IMR-90 (cell line): ENCODE results near the gene ZNF37A. TPM values are rescaled to one million over a fixed set of nuclear protein-coding genes. Genes with fewer than 3 reads are reported as not detected.

Source experiments
- ATAC-seq: fragments of 200-7000 bp; cut with Tn5 transposase; 2 replicates; pipeline ENCODE4 v1.9.1; 2020; ENCODE audit warnings: low read depth, mild to moderate bottlenecking, moderate library complexity
- BruUV-seq: library from RNA; stranded (reverse); fragments of 400-500 nt; replicated peaks from 2 replicates; lab custom pipeline; 2021; lab: Mats Ljungman, UMichigan
- CTCF ChIA-PET: fragments of 300-600 bp; formaldehyde crosslinking; extraction: SDS; loops from one replicate; lab custom pipeline; 2021; ENCODE audit warnings: antibody characterized with exemption; lab: Yijun Ruan, JAX
- POLR2A ChIA-PET: fragments of 300-600 bp; sonication (Branson Sonifier 250); formaldehyde crosslinking; loops from one replicate; lab custom pipeline; 2022; ENCODE audit warnings: antibody characterized with exemption; ENCODE audit not compliant: unreplicated experiment; lab: Charles Lee
- DNase-seq: peaks from one replicate; pipeline ENCODE4 v3.0.0; 2013
- H2AFZ ChIP-seq: replicated peaks from 2 replicates; pipeline ENCODE3; 2013; ENCODE audit warnings: low read length, mild to moderate bottlenecking; ENCODE audit not compliant: poor library complexity
- H2AK5ac ChIP-seq: 2 replicates; pipeline ENCODE4 v1.6.1; 2013; ENCODE audit warnings: low read depth, low read length, inconsistent platforms
- H2AK9ac ChIP-seq: replicated peaks from 2 replicates; pipeline ENCODE3; 2013; ENCODE audit warnings: mild to moderate bottlenecking, low read depth, low read length, moderate library complexity; ENCODE audit not compliant: poor library complexity
- H2BK120ac ChIP-seq: 2 replicates; pipeline ENCODE4 v1.6.1; 2013; ENCODE audit warnings: low read depth, low read length, inconsistent platforms
- H2BK15ac ChIP-seq: 3 replicates; pipeline ENCODE4 v1.6.1; 2013; ENCODE audit warnings: low read depth, low read length, inconsistent platforms
- H2BK20ac ChIP-seq: 2 replicates; pipeline ENCODE4 v1.6.1; 2013; ENCODE audit warnings: low read depth, mild to moderate bottlenecking, inconsistent platforms, low read length, moderate library complexity
- H2BK5ac ChIP-seq: 2 replicates; pipeline ENCODE4 v1.6.1; 2013; ENCODE audit warnings: mild to moderate bottlenecking, low read depth, low read length, inconsistent platforms; ENCODE audit not compliant: poor library complexity, severe bottlenecking
- H3K14ac ChIP-seq: replicated peaks from 2 replicates; pipeline ENCODE4 v1.6.1; 2013; ENCODE audit warnings: low read depth, low read length, inconsistent platforms
- H3K18ac ChIP-seq: 2 replicates; pipeline ENCODE4 v1.6.1; 2013; ENCODE audit warnings: low read depth, low read length, control low read depth
- H3K23ac ChIP-seq: 2 replicates; pipeline ENCODE4 v1.6.1; 2013; ENCODE audit warnings: low read depth, low read length, inconsistent platforms
- H3K27ac ChIP-seq: 2 replicates; pipeline ENCODE4 v1.5.1; 2013; ENCODE audit warnings: mild to moderate bottlenecking, control low read depth, low read length; ENCODE audit not compliant: insufficient read depth
- H3K27me3 ChIP-seq: 2 replicates; pipeline ENCODE4 v1.6.1; 2013; ENCODE audit warnings: low read length; ENCODE audit not compliant: control insufficient read depth, insufficient read depth
- H3K36me3 ChIP-seq: 2 replicates; pipeline ENCODE4 v1.6.1; 2013; ENCODE audit warnings: low read length, mixed read lengths; ENCODE audit not compliant: control insufficient read depth, insufficient read depth
- H3K4ac ChIP-seq: 2 replicates; pipeline ENCODE4 v1.6.1; 2013; ENCODE audit warnings: low read depth, low read length, inconsistent platforms
- H3K4me1 ChIP-seq: 2 replicates; pipeline ENCODE4 v1.6.1; 2013; ENCODE audit warnings: low read length, mixed read lengths; ENCODE audit not compliant: control insufficient read depth, insufficient read depth
- H3K4me2 ChIP-seq: 2 replicates; pipeline ENCODE4 v1.6.1; 2013; ENCODE audit warnings: low read depth, mild to moderate bottlenecking, control low read depth, low read length, moderate library complexity
- H3K4me3 ChIP-seq: 2 replicates; pipeline ENCODE4 v1.5.1; 2013; ENCODE audit warnings: low read depth, mild to moderate bottlenecking, control low read depth, low read length, moderate library complexity; ENCODE audit not compliant: insufficient read depth
- H3K56ac ChIP-seq: 2 replicates; pipeline ENCODE4 v1.6.1; 2013; ENCODE audit warnings: low read length, inconsistent platforms; ENCODE audit not compliant: insufficient read depth; ENCODE audit errors: extremely low read depth
- H3K79me1 ChIP-seq, 2 experiments: 2 replicates each; pipeline ENCODE4 v1.6.1; 2013; ENCODE audit warnings: low read length in 2 of 2, inconsistent platforms in 1 of 2, low read depth in 1 of 2
- H3K9ac ChIP-seq: 2 replicates; pipeline ENCODE4 v1.6.1; 2013; ENCODE audit warnings: low read depth, low read length, control low read depth
- H3K9me1 ChIP-seq: 2 replicates; pipeline ENCODE4 v1.6.1; 2013; ENCODE audit warnings: low read length, inconsistent platforms; ENCODE audit not compliant: insufficient read depth
- H3K9me3 ChIP-seq: 2 replicates; pipeline ENCODE4 v1.6.1; 2013; ENCODE audit warnings: low read length; ENCODE audit not compliant: control insufficient read depth, insufficient read depth
- H4K20me1 ChIP-seq: 2 replicates; pipeline ENCODE4 v1.6.1; 2013; ENCODE audit warnings: low read length, inconsistent platforms; ENCODE audit not compliant: insufficient read depth
- H4K5ac ChIP-seq: 2 replicates; pipeline ENCODE4 v1.6.1; 2013; ENCODE audit warnings: mild to moderate bottlenecking, low read depth, low read length, control low read depth
- H4K8ac ChIP-seq, 2 experiments: 2 replicates each; pipeline ENCODE4 v1.6.1; 2013; ENCODE audit warnings: low read depth in 2 of 2, low read length in 2 of 2, control low read depth in 1 of 2, inconsistent platforms in 1 of 2
- H4K91ac ChIP-seq: 2 replicates; pipeline ENCODE4 v1.6.1; 2013; ENCODE audit warnings: low read depth, low read length, inconsistent platforms; ENCODE audit not compliant: insufficient read depth
- CHD1 ChIP-seq: IDR thresholded peaks from 2 replicates; pipeline ENCODE4 v1.6.1; 2012; ENCODE audit warnings: low read depth, low read length, improper control_type of control experiment
- CTCF ChIP-seq: conservative IDR thresholded peaks from 2 replicates; pipeline ENCODE4 v1.5.1; 2012; ENCODE audit warnings: mild to moderate bottlenecking, low read depth, low read length, improper control_type of control experiment
- FOS ChIP-seq: fragments of 150-350 bp; IDR thresholded peaks from 2 replicates; pipeline ENCODE4 v1.6.1; 2016; ENCODE audit warnings: low read depth, low read length
- MAFK ChIP-seq: IDR thresholded peaks from 2 replicates; pipeline ENCODE4 v1.6.1; 2012; ENCODE audit warnings: low read depth, low read length, improper control_type of control experiment
- MXI1 ChIP-seq: IDR thresholded peaks from 2 replicates; pipeline ENCODE4 v1.6.1; 2012; ENCODE audit warnings: low read depth, mild to moderate bottlenecking, low read length, moderate library complexity, borderline replicate concordance
- NFE2L2 ChIP-seq: fragments of 150-350 bp; IDR thresholded peaks from 2 replicates; pipeline ENCODE4 v1.6.1; 2016; ENCODE audit warnings: low read depth, mild to moderate bottlenecking, low read length
- RCOR1 ChIP-seq: IDR thresholded peaks from 2 replicates; pipeline ENCODE4 v1.6.1; 2012; ENCODE audit warnings: mild to moderate bottlenecking, low read length, improper control_type of control experiment; ENCODE audit not compliant: insufficient replicate concordance
- SMC3 ChIP-seq: fragments of 150-350 bp; IDR thresholded peaks from 2 replicates; pipeline ENCODE4 v1.6.1; 2016; ENCODE audit warnings: low read depth, mild to moderate bottlenecking, antibody characterized with exemption, low read length, moderate library complexity
- WGBS, 2 experiments: methylation state at CpG; one replicate each; pipeline versions ENCODE4 v1.1.5 to v1.1.7; 2013; ENCODE audit warnings: missing lambda C conversion rate in 2 of 2; ENCODE audit not compliant: insufficient read length in 1 of 2; ENCODE audit errors: extremely low coverage in 2 of 2; 5-methylcytosine and 5-hydroxymethylcytosine counted together
- dilution Hi-C: fragments of 300-500 bp; cut with HindIII; formaldehyde crosslinking; loops from one replicate; pipeline ENCODE4 v1.14.3; 2018; ENCODE audit warnings: low sequenced_read_pairs; ENCODE audit not compliant: unreplicated experiment
- in situ Hi-C: fragments of 300-500 bp; cut with MboI; formaldehyde crosslinking; loops from 3 replicates; pipeline ENCODE4 v1.14.3; 2019; ENCODE audit warnings: low sequenced_read_pairs, inconsistent platforms, mixed read lengths
- intact Hi-C: fragments of 100-400 bp; cut with micrococcal nuclease; formaldehyde crosslinking; loops from 2 replicates; pipeline ENCODE4 v1.10.0; 2022
- polyA plus RNA-seq, 3 experiments: library from polyadenylated mRNA; depleted of rRNA; stranded (reverse); fragments of >200 nt; gene quantifications; 2 replicates each; pipeline ENCODE4 v1.2.3, GENCODE V29; 2012; ENCODE audit warnings: low replicate concordance in 1 of 3
- total RNA-seq: library from RNA; depleted of rRNA; stranded (reverse); fragments of >200 nt; gene quantifications from 2 replicates; pipeline ENCODE4 v1.2.3, GENCODE V29; 2012

ZNF37A gene
- total and polyA plus RNA-seq, 2 of the 4 experiments (the other 2 are of a cell fraction): 5.5 to 8.6 TPM

- H3K4me2 ChIP-seq: no peak overlapping the region
- H3K4ac ChIP-seq: no peak overlapping the region
- no peak overlapping the region for H2AFZ ChIP-seq
- H2BK20ac ChIP-seq: no peak overlapping the region
- no peak overlapping the region for H3K14ac ChIP-seq
- no peak overlapping the region for H2AK9ac ChIP-seq
- H3K18ac ChIP-seq: no peak overlapping the region
- no peak overlapping the region for H2BK120ac ChIP-seq
- DNase-seq (no peak), ATAC-seq (no peak)
- in situ Hi-C loops: no loop called here
- no peak overlapping the region for H4K91ac ChIP-seq
- intact Hi-C loops: no loop called here
- TF ChIP-seq MAFK (no peak), CHD1 (no peak), CTCF (no peak), NFE2L2 (no peak), MXI1 (no peak), RCOR1 (no peak), SMC3 (no peak), FOS (no peak)
- H3K36me3 ChIP-seq: peaks cover 20% of the 10 kb centered on the region
- H3K79me1 ChIP-seq: no peaks in the 10 kb centered on the region
- H2BK15ac ChIP-seq: no peak overlapping the region
- no CpG with 5 or more reads among the region's 2 CpGs for WGBS, 2 experiments
- H3K9ac ChIP-seq: no peak overlapping the region
- no peak overlapping the region for H3K23ac ChIP-seq
- H4K5ac ChIP-seq: no peak overlapping the region
- BruUV-seq: no TSS peak
- no peaks in the 10 kb centered on the region for H4K20me1 ChIP-seq
- ChIA-PET CTCF (no interaction called here), POLR2A (no interaction called here)
- H4K8ac ChIP-seq: no peak overlapping the region
- H3K27ac ChIP-seq: no peak overlapping the region
- no peak overlapping the region for H2BK5ac ChIP-seq
- dilution Hi-C loops: no loop called here
- H3K9me1 ChIP-seq: no peaks in the 10 kb centered on the region
- no peak overlapping the region for H2AK5ac ChIP-seq
- H3K9me3 ChIP-seq: peaks cover 32% of the 10 kb centered on the region
- no peaks in the 10 kb centered on the region for H3K27me3 ChIP-seq
- no peak overlapping the region for H3K56ac ChIP-seq
- H3K4me1 ChIP-seq: no peaks in the 10 kb centered on the region
- no peak overlapping the region for H3K4me3 ChIP-seq
Measured at GRCh38 chr10:38112159-38112558, 18.0 kb downstream of the ZNF37A start.
